ENCODE measurements around the gene ZNF155.

Gene ZNF155

GRCh38 chr19:44005973-44006372 is 22.0 kb downstream of the ZNF155 start:
- DNase-seq: peak; percentile 61

DNA sequence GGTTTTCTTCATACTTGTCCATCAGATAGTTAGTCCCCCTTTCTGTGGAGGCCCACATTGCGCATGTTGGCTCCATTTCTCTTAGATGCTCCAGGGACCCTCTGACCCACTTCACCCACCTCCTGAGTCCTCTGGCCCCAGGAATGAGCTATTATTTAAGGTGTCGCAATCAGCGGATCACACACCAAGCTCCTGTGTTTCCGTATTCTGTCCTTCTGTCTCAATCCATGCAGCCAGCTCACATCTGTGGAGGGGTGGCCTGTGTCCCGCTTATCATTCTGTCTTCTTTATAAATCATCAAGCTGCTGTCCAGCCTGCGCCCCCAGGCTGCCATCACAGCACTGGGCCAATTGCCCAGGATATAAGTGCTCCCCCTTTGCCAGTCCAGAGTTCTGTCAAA is 23.5 kb downstream of the ZNF155 start:
- DNase-seq: no peak

DNA sequence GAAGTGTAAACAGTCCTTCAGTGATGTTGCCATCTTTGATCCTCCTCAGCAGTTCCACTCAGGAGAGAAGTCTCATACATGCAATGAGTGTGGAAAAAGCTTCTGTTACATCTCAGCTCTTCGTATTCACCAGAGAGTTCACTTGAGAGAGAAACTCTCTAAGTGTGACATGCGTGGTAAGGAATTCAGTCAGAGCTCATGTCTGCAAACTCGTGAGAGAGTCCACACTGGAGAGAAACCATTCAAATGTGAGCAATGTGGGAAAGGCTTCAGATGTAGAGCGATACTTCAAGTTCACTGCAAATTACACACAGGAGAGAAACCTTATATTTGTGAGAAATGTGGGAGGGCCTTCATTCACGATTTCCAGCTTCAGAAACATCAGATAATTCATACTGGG is 26.5 kb downstream of the ZNF155 start:
- no peak for DNase-seq

GRCh38 chr19:44019498-44019897 is 35.5 kb downstream of the ZNF155 start:
- DNase-seq: no peak

DNA sequence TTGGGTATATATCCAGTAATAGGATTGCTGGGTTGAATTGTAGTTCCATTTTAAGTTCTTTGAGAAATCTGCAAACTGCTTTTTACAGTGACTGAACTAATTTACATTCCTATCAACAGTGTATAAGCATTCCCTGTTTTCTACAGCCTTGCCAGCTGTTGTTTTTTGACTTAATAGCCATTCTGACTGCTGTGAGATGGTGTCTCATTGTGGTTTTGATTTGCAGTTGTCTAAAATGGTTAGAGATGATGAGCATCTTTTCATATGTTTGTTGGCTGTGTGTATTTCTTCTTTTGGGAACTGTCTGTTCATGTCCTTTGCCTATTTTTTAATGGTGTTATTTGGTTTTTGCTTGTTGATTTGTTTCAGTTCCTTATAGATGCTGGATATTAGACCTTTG is 37.2 kb downstream of the ZNF155 start:
- DNase-seq: no peak

GRCh38 chr19:44024900-44025216 is 40.9 kb downstream of the ZNF155 start:
- DNase-seq: no peak

- peak; percentile 96 for DNase-seq
Observed at GRCh38 chr19:44025217-44025936, 41.4 kb downstream of the ZNF155 start, which contains the start of gene ZNF222. ZNF222 (plus strand) TSS chr19:44025379; CDS start chr19:44025437, 58 bp downstream.

- no peak for DNase-seq
Observed at GRCh38 chr19:44026622-44027021, 42.6 kb downstream of the ZNF155 start.

DNA sequence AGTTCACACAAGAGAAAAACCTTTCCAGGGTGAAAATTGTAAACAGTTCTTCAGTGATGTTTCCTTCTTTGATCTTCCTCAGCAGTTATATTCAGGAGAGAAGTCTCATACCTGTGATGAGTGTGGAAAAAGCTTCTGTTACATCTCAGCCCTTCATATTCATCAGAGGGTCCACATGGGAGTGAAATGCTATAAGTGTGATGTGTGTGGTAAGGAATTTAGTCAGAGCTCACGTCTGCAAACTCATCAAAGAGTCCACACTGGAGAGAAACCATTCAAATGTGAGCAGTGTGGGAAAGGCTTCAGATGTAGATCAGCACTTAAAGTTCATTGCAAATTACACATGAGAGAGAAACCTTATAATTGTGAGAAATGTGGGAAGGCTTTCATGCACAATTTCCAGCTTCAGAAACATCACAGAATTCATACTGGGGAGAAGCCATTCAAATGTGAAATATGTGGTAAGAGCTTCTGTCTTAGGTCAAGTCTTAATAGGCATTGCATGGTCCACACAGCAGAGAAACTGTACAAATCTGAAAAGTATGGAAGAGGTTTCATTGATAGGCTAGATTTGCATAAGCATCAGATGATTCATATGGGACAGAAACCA is 48.1 kb downstream of the ZNF155 start:
- no peak for DNase-seq

DNA sequence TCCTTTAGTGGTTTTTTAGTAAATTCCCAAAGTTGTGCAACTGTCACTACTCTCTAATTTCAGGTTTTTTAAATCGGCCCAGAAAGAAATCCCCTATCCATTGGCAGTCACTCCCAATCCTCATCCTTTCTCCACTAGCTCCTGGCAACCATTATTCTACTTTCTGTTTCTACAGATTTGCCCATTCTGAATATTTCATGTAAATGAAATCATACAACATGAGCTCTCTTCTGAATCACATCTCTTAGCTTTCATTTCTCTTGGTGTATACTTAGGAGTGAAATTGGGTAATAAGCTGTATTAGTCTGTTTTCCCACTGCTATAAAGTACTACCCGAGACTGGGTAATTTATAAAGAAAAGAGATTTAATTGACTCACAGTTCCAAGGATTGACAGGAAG is 58.2 kb downstream of the ZNF155 start:
- no peak for DNase-seq
